ENCODE results near the gene C4orf50.

The C4orf50 gene

GRCh38 chr4:5973033-5973432 is 45.2 kb downstream of the C4orf50 start:
- Histone ChIP-seq H3K4me3 (replicated peaks; ENCODE audit: insufficient read depth, low read length) (no peak overlapping the region), H3K27ac (replicated peaks) (no peak overlapping the region), H3K27me3 (ENCODE audit: insufficient read depth, poor library complexity, severe bottlenecking) (no peaks in the 10 kb centered on the region)
- no peak for DNase-seq (ENCODE audit: low read depth in 1 of 2, low spot score in 1 of 2)
- TF ChIP-seq, protein P1, sequence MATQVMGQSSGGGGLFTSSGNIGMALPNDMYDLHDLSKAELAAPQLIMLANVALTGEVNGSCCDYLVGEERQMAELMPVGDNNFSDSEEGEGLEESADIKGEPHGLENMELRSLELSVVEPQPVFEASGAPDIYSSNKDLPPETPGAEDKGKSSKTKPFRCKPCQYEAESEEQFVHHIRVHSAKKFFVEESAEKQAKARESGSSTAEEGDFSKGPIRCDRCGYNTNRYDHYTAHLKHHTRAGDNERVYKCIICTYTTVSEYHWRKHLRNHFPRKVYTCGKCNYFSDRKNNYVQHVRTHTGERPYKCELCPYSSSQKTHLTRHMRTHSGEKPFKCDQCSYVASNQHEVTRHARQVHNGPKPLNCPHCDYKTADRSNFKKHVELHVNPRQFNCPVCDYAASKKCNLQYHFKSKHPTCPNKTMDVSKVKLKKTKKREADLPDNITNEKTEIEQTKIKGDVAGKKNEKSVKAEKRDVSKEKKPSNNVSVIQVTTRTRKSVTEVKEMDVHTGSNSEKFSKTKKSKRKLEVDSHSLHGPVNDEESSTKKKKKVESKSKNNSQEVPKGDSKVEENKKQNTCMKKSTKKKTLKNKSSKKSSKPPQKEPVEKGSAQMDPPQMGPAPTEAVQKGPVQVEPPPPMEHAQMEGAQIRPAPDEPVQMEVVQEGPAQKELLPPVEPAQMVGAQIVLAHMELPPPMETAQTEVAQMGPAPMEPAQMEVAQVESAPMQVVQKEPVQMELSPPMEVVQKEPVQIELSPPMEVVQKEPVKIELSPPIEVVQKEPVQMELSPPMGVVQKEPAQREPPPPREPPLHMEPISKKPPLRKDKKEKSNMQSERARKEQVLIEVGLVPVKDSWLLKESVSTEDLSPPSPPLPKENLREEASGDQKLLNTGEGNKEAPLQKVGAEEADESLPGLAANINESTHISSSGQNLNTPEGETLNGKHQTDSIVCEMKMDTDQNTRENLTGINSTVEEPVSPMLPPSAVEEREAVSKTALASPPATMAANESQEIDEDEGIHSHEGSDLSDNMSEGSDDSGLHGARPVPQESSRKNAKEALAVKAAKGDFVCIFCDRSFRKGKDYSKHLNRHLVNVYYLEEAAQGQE (IDR thresholded peaks at IDR 0.05; ENCODE audit: insufficient replicate concordance, low read depth) = no peak
- TF ChIP-seq, protein P2, sequence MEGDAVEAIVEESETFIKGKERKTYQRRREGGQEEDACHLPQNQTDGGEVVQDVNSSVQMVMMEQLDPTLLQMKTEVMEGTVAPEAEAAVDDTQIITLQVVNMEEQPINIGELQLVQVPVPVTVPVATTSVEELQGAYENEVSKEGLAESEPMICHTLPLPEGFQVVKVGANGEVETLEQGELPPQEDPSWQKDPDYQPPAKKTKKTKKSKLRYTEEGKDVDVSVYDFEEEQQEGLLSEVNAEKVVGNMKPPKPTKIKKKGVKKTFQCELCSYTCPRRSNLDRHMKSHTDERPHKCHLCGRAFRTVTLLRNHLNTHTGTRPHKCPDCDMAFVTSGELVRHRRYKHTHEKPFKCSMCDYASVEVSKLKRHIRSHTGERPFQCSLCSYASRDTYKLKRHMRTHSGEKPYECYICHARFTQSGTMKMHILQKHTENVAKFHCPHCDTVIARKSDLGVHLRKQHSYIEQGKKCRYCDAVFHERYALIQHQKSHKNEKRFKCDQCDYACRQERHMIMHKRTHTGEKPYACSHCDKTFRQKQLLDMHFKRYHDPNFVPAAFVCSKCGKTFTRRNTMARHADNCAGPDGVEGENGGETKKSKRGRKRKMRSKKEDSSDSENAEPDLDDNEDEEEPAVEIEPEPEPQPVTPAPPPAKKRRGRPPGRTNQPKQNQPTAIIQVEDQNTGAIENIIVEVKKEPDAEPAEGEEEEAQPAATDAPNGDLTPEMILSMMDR (IDR thresholded peaks at IDR 0.05; ENCODE audit: insufficient read depth, low read length) = no peak
- TF ChIP-seq GABPA (IDR thresholded peaks at IDR 0.05; ENCODE audit: low read depth) (no peak), SPI1 (IDR thresholded peaks at IDR 0.05; ENCODE audit: borderline replicate concordance, low read depth) (no peak), POLR2AphosphoS5 (IDR thresholded peaks at IDR 0.05; ENCODE audit: low read depth) (no peak)

DNA sequence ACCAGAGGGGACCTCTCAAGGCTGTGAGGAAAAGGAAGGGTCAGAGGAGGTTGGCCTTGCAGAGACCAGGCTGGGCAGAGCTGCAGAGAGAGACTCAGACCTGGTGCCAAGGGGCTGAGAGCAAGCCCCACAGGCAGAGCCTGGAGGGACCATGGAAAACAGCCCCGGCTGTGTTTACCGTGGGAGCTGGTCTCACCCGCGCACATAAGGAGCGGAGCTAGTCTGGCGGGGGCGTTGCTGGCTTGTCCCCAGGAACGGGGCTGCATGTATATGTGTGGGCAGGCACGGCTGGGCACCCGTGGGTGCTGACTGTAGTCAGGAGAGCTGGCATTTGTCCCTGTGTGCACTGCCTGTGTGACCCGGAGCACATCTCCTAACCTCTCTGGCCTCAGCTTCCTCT is 45.7 kb downstream of the C4orf50 start:
- no peak overlapping the region for H3K27ac ChIP-seq (replicated peaks)
- no peaks in the 10 kb centered on the region for H3K27me3 ChIP-seq (ENCODE audit: insufficient read depth, poor library complexity, severe bottlenecking)
- DNase-seq (ENCODE audit: low read depth in 1 of 2, low spot score in 1 of 2) = no peak
- no peak overlapping the region for H3K4me3 ChIP-seq (replicated peaks; ENCODE audit: insufficient read depth, low read length)
- TF ChIP-seq, protein P2 (IDR thresholded peaks at IDR 0.05; ENCODE audit: insufficient read depth, low read length) = no peak
- no peak for TF ChIP-seq GABPA (IDR thresholded peaks at IDR 0.05; ENCODE audit: low read depth)
- TF ChIP-seq POLR2AphosphoS5 (IDR thresholded peaks at IDR 0.05; ENCODE audit: low read depth) = no peak
- no peak for TF ChIP-seq SPI1 (IDR thresholded peaks at IDR 0.05; ENCODE audit: borderline replicate concordance, low read depth)
- TF ChIP-seq, protein P1 (IDR thresholded peaks at IDR 0.05; ENCODE audit: insufficient replicate concordance, low read depth) = no peak

DNA sequence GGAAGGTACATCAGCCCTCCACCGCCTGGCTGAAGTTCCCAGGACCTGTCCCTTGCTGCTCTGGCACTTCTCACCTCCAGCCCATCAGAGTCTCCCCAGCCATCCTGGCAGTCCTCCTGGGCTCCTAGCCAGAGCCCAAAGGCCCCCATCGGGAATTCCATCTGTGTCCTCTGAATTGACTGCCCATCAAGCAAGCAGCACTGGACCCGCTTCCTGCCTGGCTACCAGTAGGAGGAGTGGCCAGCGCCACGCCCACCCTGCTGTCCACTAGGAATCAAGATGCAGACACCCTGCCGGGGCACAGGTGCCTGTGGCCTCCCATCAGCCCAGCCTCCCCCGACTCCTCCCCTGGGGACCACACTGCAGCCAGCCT is 47.2 kb downstream of the C4orf50 start:
- TF ChIP-seq POLR2AphosphoS5 (IDR thresholded peaks at IDR 0.05; ENCODE audit: low read depth) (no peak), GABPA (IDR thresholded peaks at IDR 0.05; ENCODE audit: low read depth) (no peak), SPI1 (IDR thresholded peaks at IDR 0.05; ENCODE audit: borderline replicate concordance, low read depth) (no peak)
- TF ChIP-seq, protein P1 (IDR thresholded peaks at IDR 0.05; ENCODE audit: insufficient replicate concordance, low read depth) = no peak
- TF ChIP-seq, protein P2 (IDR thresholded peaks at IDR 0.05; ENCODE audit: insufficient read depth, low read length) = no peak
- Histone ChIP-seq H3K27ac (replicated peaks) (no peak overlapping the region), H3K4me3 (replicated peaks; ENCODE audit: insufficient read depth, low read length) (no peak overlapping the region), H3K27me3 (ENCODE audit: insufficient read depth, poor library complexity, severe bottlenecking) (no peaks in the 10 kb centered on the region)
- DNase-seq (ENCODE audit: low read depth in 1 of 2, low spot score in 1 of 2) = no peak
